HG02759 (cell line): ENCODE results near the gene MEGF6.

Source experiments
- ATAC-seq: cut with Tn5 transposase; IDR thresholded peaks from one replicate; pipeline ENCODE4 v1.9.1; 2021; ENCODE audit warnings: mild to moderate bottlenecking, moderate library complexity; ENCODE audit not compliant: unreplicated experiment

The MEGF6 gene

DNA sequence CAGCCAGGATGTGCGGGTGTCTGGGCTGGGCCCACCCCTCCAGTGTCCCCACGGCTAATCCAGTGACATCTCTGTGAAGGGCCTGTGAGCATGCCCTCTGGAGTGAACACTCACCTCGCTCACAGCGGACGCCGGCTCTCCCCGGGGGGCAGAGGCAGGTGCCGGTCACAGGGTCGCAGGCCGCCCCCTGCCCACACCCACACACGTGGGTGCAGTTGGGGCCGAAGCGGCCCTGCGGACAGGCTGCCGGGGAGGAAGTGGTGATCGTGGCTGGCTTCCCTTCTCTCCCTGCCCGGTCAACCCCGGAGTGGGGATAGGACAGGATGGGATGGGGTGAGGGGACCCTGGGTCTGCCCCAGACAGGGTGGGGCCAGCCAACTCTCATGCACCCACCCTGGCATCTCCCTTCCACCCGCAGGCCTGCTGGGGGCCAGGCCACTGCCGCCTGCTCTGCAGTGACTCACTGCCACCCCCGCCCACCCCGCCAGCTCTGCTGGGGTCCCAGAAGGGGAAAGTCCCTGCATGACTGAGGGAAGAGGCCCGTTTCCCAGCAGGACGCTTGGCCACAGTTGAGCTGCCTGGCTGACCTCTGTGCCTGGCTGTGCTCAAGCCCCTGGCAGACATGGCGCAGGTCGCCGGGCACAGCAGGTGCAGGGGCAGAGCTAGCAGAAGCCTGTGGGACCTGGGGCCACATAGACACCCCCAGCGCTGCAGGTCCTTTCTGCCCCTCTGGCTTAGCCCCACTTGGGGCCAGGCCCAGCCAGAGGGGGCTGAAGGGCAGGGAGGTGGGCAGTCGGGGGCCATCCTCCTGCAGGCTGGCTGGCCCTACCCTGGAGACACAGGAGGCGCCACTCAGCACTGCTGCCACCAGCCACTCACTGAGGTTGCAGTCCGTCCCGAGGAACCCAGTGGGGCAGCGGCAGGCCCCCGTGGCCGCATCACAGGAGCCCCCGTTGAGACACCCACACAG, 115.2 kb downstream of the MEGF6 start:
- ATAC-seq, result no peak

GRCh38 chr1:3494321-3495308, 116.7 kb downstream of the MEGF6 start:
- ATAC-seq, result no peak

DNA sequence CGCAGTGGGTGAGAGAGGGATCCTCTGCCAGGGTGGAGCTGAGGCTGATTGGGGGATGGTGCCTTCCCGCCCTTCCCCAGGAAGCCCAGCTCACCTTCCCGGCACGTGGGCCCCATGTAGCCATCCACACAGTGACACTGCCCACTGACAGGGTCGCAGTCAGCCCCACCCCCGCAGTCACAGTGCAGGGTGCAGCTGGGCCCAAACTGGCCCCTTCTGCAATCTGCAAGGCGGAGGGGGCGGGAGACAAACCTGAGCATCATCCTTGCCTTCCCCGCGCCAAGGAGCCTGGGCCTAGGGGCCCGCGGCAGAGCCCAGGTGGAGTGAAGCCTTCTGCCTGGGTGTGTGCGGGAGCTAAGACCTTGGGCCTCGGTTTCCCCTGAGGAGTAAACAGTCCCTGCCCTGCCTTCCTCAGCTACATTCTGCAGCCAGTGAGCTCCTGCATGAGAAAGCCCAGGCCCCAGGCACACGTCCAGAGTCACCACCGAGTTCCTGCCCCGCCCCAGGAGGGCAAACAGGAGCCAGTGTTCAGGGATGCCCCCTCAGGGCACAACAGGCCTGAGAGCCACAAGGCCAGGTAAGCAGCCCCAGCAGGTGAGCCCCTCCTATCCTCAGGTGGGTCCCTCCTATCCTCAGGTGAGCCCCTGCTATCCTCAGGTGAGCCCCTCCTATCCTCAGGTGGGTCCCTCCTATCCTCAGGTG, 118.6 kb downstream of the MEGF6 start:
- no peak for ATAC-seq

DNA sequence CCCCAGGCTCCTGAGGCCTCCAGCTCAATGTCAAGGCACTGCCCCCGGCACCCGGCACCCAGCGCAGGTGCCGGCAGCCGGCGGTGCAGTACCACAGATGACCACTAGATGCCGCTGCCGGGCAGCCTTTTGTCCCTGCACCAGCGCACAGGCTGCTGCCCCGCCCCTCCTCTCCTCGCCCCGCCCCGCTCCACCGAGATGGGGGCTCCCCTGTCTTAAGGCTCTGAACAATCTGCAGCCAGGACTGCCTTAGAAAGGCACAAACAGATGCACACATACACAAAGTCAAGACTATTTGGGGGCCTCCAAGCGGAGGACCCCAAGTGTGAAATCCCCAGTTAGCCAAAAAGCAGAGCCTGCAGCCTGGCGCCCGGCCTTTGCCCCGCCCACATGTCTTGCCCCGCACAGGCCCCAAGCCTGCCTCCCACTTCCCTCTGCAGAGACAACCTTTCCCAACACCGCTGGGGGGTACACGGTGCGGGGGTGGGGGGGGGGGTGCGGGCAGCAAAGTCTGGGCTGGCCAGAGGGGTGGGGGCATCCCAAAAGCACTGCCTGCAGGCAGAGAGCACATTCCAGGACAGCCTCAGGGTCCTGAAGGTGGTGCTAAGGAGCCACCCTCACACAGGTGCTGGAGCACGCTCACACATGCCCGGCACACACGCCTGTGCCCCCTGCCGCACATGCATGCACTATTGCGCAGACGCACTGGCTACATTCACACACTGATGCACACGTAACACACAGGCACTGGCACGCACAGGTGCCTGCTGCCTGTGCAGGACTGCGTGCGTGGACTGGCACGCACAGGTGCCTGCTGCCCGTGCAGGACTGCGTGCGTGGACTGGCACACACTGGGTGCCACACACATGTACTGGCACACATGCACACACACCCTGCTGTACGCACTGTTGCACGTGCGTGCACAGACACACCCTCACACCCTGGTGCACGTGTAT, 119.7 kb downstream of the MEGF6 start:
- no peak for ATAC-seq

GRCh38 chr1:3490046-3490745, 121.1 kb downstream of the MEGF6 start:
- ATAC-seq, result no peak

DNA sequence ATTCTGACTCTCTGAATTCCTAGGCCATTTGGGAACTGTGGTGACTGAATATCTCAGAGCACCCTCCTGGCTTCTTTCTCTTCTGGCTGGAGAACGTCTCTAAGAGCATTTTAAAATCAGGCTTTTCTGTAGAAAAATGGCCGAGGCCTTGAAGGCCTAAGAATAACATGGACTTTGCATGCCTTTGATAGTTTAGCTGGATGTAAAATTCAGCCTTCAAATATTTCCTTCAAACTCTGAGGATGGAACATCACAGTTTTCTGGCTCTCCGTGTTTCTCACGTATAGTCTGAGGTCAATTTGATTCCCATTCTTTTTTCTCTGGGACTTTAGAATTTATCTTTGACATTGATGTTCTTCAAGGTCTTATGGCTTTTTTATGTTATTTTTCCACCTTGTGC, 122.9 kb downstream of the MEGF6 start:
- no peak for ATAC-seq

GRCh38 chr1:3485016-3485415, 126.3 kb downstream of the MEGF6 start:
- no peak for ATAC-seq

DNA sequence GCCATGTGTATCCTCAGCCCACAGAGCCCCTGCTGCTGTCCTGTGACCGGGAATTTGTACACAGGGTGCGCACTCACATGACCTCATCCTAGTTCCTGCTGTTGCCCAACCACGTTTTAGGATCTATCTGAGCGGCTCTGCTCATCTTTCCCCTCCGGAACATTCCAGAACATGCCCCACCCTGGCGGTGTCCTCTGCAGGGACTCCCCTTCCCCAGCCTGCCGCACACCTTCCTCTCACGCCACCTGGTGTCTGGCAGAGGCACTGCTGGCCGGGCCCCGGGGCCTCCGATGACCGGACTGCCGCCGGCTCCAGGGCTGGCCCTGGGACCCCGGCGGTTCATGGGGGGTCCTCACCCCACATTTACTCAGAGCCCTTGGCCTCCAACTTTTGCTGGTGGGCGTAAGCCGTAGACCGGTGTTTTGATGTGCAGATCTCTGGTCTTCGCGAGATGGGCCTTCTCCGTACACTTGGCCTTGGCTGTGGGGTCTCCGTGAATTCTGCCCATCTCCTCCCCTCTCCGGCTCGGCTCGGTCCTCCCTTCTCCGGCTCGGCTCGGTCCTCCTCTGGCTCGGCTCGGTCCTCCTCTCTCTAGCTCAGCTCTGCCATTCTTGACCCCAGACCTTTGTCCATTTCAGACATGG, 127.4 kb downstream of the MEGF6 start:
- no peak for ATAC-seq

GRCh38 chr1:3483380-3483779, 127.9 kb downstream of the MEGF6 start:
- no peak for ATAC-seq

- no peak for ATAC-seq
Measured at GRCh38 chr1:3482378-3482849, 128.9 kb downstream of the MEGF6 start.

GRCh38 chr1:3481836-3482375, 129.4 kb downstream of the MEGF6 start:
- no peak for ATAC-seq

DNA sequence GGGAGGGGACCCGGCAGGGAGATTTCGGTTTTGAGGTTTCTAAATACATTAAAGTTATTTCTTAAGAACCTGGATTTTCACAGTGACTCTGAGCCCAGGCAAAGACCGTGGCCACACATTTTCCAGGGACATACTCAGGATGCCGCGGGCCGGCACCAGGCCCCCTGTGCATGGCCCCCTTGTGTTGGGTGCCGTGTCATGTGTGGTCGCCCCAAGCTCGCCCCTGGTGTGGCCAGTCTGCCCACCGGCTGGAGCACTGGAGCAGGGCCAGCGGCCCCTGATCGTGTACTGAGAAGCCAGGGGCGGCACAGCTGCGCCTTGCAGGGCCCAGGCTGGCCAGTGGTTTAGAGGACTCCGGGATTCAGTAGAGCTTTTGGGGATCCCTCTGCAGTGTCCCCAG, 130.3 kb downstream of the MEGF6 start:
- no peak for ATAC-seq

DNA sequence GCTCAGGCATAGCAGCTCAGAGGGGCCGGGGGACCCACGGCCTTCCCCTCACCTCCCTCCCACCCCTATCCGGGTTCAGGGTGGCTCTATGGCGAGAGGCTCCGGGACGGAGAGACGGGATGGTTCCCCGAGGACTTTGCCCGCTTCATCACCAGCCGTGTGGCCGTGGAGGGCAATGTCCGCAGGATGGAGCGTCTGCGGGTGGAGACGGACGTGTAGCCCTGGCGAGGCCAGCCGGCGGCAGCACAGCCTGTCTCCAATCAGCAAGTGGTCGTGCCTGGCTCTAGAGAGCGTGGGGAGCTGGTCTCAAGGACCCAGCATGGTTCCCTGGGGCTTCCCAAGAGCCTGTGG, 131.0 kb downstream of the MEGF6 start:
- ATAC-seq, result no peak

- ATAC-seq, result no peak
Measured at GRCh38 chr1:3479511-3480368, 131.6 kb downstream of the MEGF6 start.

DNA sequence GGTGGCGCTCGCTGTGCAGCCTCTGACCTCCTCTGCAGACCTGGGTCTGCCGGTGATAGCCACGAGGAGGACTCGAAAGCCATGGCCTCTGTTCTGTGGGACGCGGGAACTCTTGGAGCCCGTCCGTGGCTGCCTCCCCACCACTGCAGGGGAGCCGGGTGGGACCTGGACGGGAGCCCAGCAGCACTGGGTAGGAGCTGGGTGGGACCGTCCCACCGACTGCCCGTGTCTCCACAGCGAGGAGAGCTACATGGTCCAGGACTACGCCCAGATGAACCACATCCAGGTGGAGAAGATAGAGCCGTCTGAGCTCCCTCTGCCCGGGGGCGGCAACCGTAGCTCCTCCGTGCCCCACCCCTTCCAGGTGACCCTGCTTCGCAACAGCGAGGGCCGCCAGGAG, 133.1 kb downstream of the MEGF6 start:
- no peak for ATAC-seq

GRCh38 chr1:3477241-3477995, 133.9 kb downstream of the MEGF6 start:
- no peak for ATAC-seq

DNA sequence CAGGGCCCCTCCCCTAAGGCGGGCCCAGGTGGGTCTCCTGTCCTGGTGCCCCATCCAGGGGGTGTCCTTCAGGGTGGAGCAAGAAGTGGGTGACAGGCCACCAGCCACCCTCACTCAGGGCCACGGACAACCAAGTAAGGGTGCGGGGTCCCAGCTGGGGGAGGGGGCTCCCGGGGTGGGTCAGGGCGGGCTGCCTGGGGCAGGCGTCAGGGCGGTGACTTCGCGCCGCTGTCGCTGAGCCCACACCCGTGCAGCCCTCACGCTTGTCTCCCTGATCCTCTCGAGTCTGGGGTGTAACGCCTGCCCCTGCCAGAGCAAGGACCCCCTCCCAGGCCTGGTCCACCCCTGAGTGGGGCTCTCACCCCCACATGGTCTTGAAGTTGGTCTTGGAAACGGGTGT, 134.6 kb downstream of the MEGF6 start:
- ATAC-seq, result no peak
